GM10266 (cell line): ENCODE measurements around the gene BCL6.

Experiments
- DNase-seq: peaks from one replicate; pipeline ENCODE4 v3.0.0; 2012; ENCODE audit errors: extremely low spot score
- CTCF ChIP-seq: IDR thresholded peaks from 2 replicates; pipeline ENCODE4 v1.5.1; 2012; ENCODE audit warnings: mild to moderate bottlenecking, low read depth; ENCODE audit not compliant: control insufficient read depth, insufficient read depth; ENCODE audit errors: missing control alignments

The BCL6 gene

GRCh38 chr3:187729598-187729997 lies 15.7 kb downstream of the BCL6 start:
- no peak for TF ChIP-seq CTCF
- DNase-seq: no peak

GRCh38 chr3:187728940-187729583 lies 16.2 kb downstream of the BCL6 start:
- DNase-seq: no peak
- TF ChIP-seq CTCF: no peak

DNA sequence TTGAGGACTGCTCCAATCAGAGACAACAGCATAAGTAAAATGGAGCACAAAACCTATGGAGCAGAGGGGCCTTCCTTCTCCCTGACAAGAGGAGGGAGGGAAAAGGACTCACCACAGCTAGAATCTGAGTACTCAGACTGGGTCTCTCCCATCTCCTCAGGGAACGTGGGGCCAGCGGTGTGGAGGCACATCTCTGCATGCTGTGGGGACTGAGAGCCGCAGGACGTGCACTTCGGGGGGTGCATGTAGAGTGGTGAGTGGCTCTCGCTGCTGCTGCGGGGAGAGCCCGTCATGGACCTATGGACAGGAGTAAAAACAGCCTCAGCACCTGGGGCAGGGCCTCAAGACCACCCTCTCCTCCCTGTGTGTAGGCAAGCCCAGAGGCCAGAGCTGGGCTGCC lies 17.0 kb downstream of the BCL6 start:
- no peak for DNase-seq
- TF ChIP-seq CTCF: no peak

DNA sequence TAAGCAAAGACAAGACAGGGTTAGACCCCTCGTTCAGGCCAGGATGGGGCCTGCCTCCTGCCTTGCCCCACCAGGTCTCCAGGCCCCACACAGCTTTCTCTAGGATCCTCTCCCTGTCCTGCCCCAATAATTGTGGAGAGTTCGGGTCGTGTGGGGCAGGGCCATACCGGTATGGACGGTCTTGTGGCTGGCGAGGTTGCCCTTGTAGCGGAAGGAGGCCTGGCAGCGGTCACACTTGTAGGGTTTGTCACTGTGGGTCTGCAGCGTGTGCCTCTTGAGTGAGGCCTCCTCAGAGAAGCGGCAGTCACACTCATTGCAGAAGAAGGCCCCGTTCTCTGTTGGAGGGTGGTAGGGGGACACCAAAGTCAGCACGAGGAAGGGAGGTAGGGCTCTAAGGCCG lies 18.7 kb downstream of the BCL6 start:
- no peak for DNase-seq
- TF ChIP-seq CTCF: no peak

DNA sequence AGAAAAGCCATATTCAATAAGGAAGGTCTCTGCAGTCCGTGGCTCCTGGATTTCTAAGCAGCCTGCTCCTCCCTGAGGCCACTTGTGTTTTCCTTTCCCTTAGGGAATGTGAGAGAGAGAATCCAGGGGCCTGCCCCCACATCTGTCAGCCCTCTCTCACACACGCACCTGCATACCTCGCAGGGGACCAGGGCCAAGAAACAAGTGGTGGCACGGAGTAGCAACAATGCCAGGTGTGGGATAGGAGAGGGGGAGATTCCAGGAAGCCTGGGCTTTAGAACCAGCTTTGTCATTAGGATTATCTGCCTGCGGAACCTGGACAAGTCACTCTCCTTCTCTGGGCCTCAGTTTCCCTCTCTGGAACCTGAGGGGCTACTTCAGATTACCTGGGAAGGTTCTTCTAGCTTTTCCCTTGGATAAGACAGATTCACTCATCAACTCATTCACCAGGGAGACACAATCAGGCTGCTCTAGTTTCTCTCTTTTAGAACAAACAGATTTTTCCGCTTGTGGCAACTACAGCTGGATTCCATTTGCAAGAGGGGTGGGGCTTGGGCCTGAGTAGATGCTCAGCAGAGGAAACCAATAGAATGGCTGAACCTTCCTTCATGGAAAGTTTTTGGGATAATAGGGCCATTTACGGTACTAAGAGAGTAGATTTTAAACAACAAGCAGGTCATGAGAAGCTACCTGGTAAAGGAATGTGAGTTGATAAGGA lies 19.5 kb downstream of the BCL6 start:
- TF ChIP-seq CTCF: no peak
- no peak for DNase-seq

GRCh38 chr3:187725224-187725623 lies 20.0 kb downstream of the BCL6 start:
- no peak for TF ChIP-seq CTCF
- DNase-seq: no peak

- no peak for TF ChIP-seq CTCF
- no peak for DNase-seq
Measured at GRCh38 chr3:187722206-187722612, 23.1 kb downstream of the BCL6 start.
